Endothelial cell of umbilical vein (primary cell): Measurements from ENCODE around the gene MED26. TPM values are rescaled to one million over a fixed set of nuclear protein-coding genes. Genes with fewer than 3 reads are reported as not detected.

ENCODE experiments used
- BruUV-seq: library from RNA; stranded (reverse); fragments of 400-500 nt; replicated peaks from 2 replicates; lab custom pipeline; 2021; lab: Mats Ljungman, UMichigan
- CTCF ChIA-PET: fragments of 300-600, 350-600 bp; sonication (Branson Sonifier 250); formaldehyde crosslinking; loops from one replicate; lab custom pipeline; 2021; ENCODE audit warnings: antibody characterized with exemption, inconsistent platforms; lab: Charles Lee
- POLR2A ChIA-PET: fragments of 300-600, 350-600 bp; sonication (Branson Sonifier 250); formaldehyde crosslinking; loops from one replicate; lab custom pipeline; 2021; ENCODE audit warnings: antibody characterized with exemption, inconsistent platforms; lab: Charles Lee
- DNase-seq: peaks from one replicate; pipeline ENCODE4 v3.0.0-alpha.2; 2011; ENCODE audit warnings: low read depth, low spot score
- FAIRE-seq: peaks from 2 replicates; lab custom pipeline; 2011; peaks lifted over from hg19 to GRCh38; lab: Jason Lieb, UNC
- H2AFZ ChIP-seq: 2 replicates; pipeline ENCODE4 v1.6.0; 2012; ENCODE audit warnings: low read depth, low read length, control low read depth, inconsistent platforms
- H3K27ac ChIP-seq: 2 replicates; pipeline ENCODE4 v1.5.1; 2011; ENCODE audit warnings: low read depth, mild to moderate bottlenecking, control low read depth, low read length, moderate library complexity; ENCODE audit not compliant: insufficient read depth
- H3K27me3 ChIP-seq, 2 experiments: 2 replicates each; pipeline versions ENCODE4 v1.6.0 to v1.6.1; 2011; ENCODE audit warnings: low read length in 2 of 2, mixed read lengths in 1 of 2; ENCODE audit not compliant: control insufficient read depth in 2 of 2, insufficient read depth in 2 of 2
- H3K36me3 ChIP-seq, 2 experiments: 2 replicates in 1 of 2; 3 replicates in 1 of 2; pipeline ENCODE4 v1.5.1; 2011; ENCODE audit warnings: low read length in 2 of 2, mild to moderate bottlenecking in 1 of 2, moderate library complexity in 1 of 2; ENCODE audit not compliant: control insufficient read depth in 2 of 2, insufficient read depth in 2 of 2; ENCODE audit errors: extremely low read depth in 1 of 2
- H3K4me1 ChIP-seq: 3 replicates; pipeline ENCODE4 v1.5.1; 2011; ENCODE audit warnings: mild to moderate bottlenecking, low read length; ENCODE audit not compliant: control insufficient read depth, insufficient read depth; ENCODE audit errors: extremely low read depth
- H3K4me2 ChIP-seq: 2 replicates; pipeline ENCODE4 v1.6.1; 2011; ENCODE audit warnings: low read length, control low read depth, mixed read lengths; ENCODE audit not compliant: insufficient read depth
- H3K4me3 ChIP-seq, 3 experiments: fragments of 200-600 bp in 1 of 3; sonication (generic), shearing (Covaris generic) in 1 of 3; replicated peaks in 1 of 3; 2 replicates each; pipeline ENCODE4 v1.5.1; 2011 to 2016; ENCODE audit warnings: control low read depth in 3 of 3, low read length in 3 of 3, mild to moderate bottlenecking in 2 of 3, inconsistent platforms in 1 of 3, low read depth in 1 of 3, moderate library complexity in 1 of 3; ENCODE audit not compliant: insufficient read depth in 1 of 3
- H3K79me2 ChIP-seq: 2 replicates; pipeline ENCODE4 v1.6.0; 2012; ENCODE audit warnings: low read length, inconsistent platforms; ENCODE audit not compliant: control insufficient read depth, insufficient read depth
- H3K9ac ChIP-seq: replicated peaks from 2 replicates; pipeline ENCODE3; 2011; ENCODE audit warnings: low read length, control low read depth; ENCODE audit not compliant: insufficient read depth; ENCODE audit errors: extremely low read depth
- H3K9me1 ChIP-seq: replicated peaks from 3 replicates; pipeline ENCODE4 v1.6.0; 2011; ENCODE audit warnings: mild to moderate bottlenecking, low read length; ENCODE audit not compliant: control insufficient read depth, insufficient read depth; ENCODE audit errors: extremely low read depth
- H3K9me3 ChIP-seq: replicated peaks from 2 replicates; pipeline ENCODE4 v1.5.1; 2012; ENCODE audit warnings: low read length, inconsistent platforms; ENCODE audit not compliant: control insufficient read depth, insufficient read depth
- H4K20me1 ChIP-seq: replicated peaks from 2 replicates; pipeline ENCODE3; 2011; ENCODE audit warnings: mild to moderate bottlenecking, low read length; ENCODE audit not compliant: control insufficient read depth, insufficient read depth; ENCODE audit errors: extremely low read depth
- CTCF ChIP-seq, 2 donors: IDR thresholded peaks; 1 replicate in 1 of 2; 2 replicates in 1 of 2; pipeline ENCODE4 v1.5.1; 2011; ENCODE audit warnings: low read length in 2 of 2, mild to moderate bottlenecking in 2 of 2, moderate library complexity in 2 of 2, control low read depth in 1 of 2, inconsistent platforms in 1 of 2, low read depth in 1 of 2; ENCODE audit not compliant: insufficient read depth in 1 of 2; ENCODE audit errors: extremely low read depth in 1 of 2
- EZH2 ChIP-seq: IDR thresholded peaks from 2 replicates; pipeline ENCODE4 v1.6.1; 2012; ENCODE audit warnings: borderline replicate concordance, low read depth, mild to moderate bottlenecking, moderate library complexity, low read length, inconsistent platforms; ENCODE audit not compliant: severe bottlenecking
- FOS ChIP-seq: IDR thresholded peaks from 2 replicates; pipeline ENCODE4 v1.6.1; 2011; ENCODE audit warnings: mild to moderate bottlenecking, low read length, moderate library complexity, borderline replicate concordance; ENCODE audit not compliant: insufficient read depth
- GATA2 ChIP-seq: IDR thresholded peaks from 2 replicates; pipeline ENCODE4 v1.7.0; 2011; ENCODE audit warnings: low read depth, mild to moderate bottlenecking, moderate library complexity, mixed read lengths, low read length; ENCODE audit not compliant: insufficient read length, insufficient read depth
- JUN ChIP-seq: IDR thresholded peaks from 2 replicates; pipeline ENCODE4 v1.6.1; 2011; ENCODE audit warnings: borderline replicate concordance, low read depth; ENCODE audit not compliant: insufficient read length, insufficient read depth
- MYC ChIP-seq: IDR thresholded peaks from one replicate; pipeline ENCODE4 v1.6.1; 2011; ENCODE audit warnings: mild to moderate bottlenecking, low read depth, low read length
- POLR2A ChIP-seq: IDR thresholded peaks from 2 replicates; pipeline ENCODE4 v1.6.1; 2012; ENCODE audit warnings: low read depth, mild to moderate bottlenecking, control low read depth, low read length
- POLR2AphosphoS5 ChIP-seq: IDR thresholded peaks from 2 replicates; pipeline ENCODE4 v1.6.1; 2012; ENCODE audit warnings: low read depth, mild to moderate bottlenecking, control low read depth, low read length, moderate library complexity; ENCODE audit not compliant: insufficient read depth
- dilution Hi-C: fragments of 300-500 bp; cut with MboI; formaldehyde crosslinking; loops from one replicate; pipeline ENCODE4 v1.15.0; 2019; ENCODE audit warnings: low sequenced_read_pairs; ENCODE audit not compliant: extremely low pct_ligation_motif_present
- intact Hi-C: fragments of 100-400 bp; cut with micrococcal nuclease; formaldehyde crosslinking; loops from one replicate; pipeline ENCODE4 v1.10.0; 2022
- polyA plus RNA-seq, 4 experiments: library from polyadenylated mRNA; depleted of rRNA in 3 of 4; stranded (reverse) in 3 of 4; unstranded in 1 of 4; fragments of >200 nt; gene quantifications; 2 replicates each; pipeline versions ENCODE4 v1.2.1 to v1.2.3, GENCODE V29; 2011 to 2012; ENCODE audit warnings: missing spikeins in 1 of 4
- total RNA-seq: library from RNA; stranded (reverse); gene quantifications from 2 replicates; pipeline ENCODE4 v1.2.3, GENCODE V29; 2021
- TF ChIP-seq, protein P1 (sequence below): IDR thresholded peaks from 2 replicates; pipeline ENCODE4 v1.6.1; 2011; ENCODE audit not compliant: insufficient read depth, insufficient read length

The MED26 gene
- total and polyA plus RNA-seq, 2 donors (not counting 3 experiments of a cell fraction or from before 2014, with no cell fraction given) = 5.6 to 13.4 TPM

GRCh38 chr19:16619457-16619856 lies 8.5 kb downstream of the MED26 start:
- Histone ChIP-seq H3K9me1 (no peaks in the 10 kb centered on the region), H3K4me3 (no peak overlapping the region), H2AFZ (no peak overlapping the region), H4K20me1 (no peaks in the 10 kb centered on the region), H3K4me1 (no peaks in the 10 kb centered on the region), H3K9me3 (no peaks in the 10 kb centered on the region), H3K36me3 (peaks cover 0 to 6% of the 10 kb centered on the region in 2 experiments), H3K9ac (no peak overlapping the region), H3K79me2 (peaks cover 98% of the 10 kb centered on the region), H3K27ac (no peak overlapping the region), H3K27me3 (no peaks in the 10 kb centered on the region), H3K4me2 (no peak overlapping the region)
- dilution Hi-C loops (no loop called here), intact Hi-C loops (no loop called here)
- POLR2A ChIA-PET = no interaction called here
- FAIRE-seq (no peak), DNase-seq (no peak)
- no peak for TF ChIP-seq JUN
- no peak for TF ChIP-seq MYC
- no peak for TF ChIP-seq POLR2AphosphoS5
- TF ChIP-seq, protein P1, sequence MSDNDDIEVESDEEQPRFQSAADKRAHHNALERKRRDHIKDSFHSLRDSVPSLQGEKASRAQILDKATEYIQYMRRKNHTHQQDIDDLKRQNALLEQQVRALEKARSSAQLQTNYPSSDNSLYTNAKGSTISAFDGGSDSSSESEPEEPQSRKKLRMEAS = no peak
- TF ChIP-seq GATA2 = no peak
- TF ChIP-seq POLR2A = no peak
- no peak for TF ChIP-seq EZH2
- TF ChIP-seq FOS = no peak
- TF ChIP-seq CTCF (IDR thresholded peaks at IDR 0.05; ENCODE audit: extremely low read depth in 1 of 2, insufficient read depth in 1 of 2, low read depth in 1 of 2, low read length in 2 of 2) = no peak
- no TSS peak for BruUV-seq
- CTCF ChIA-PET = no interaction called here
